GM20000 (cell line): ENCODE data around the gene SLC30A5.

Source experiments
- DNase-seq: peaks from one replicate; pipeline ENCODE4 v3.0.0; 2012; ENCODE audit warnings: low spot score
- CTCF ChIP-seq: IDR thresholded peaks from 2 replicates; pipeline ENCODE4 v1.5.1; 2012; ENCODE audit warnings: mild to moderate bottlenecking, control low read depth; ENCODE audit errors: extremely low read depth, missing control alignments

SLC30A5 gene

GRCh38 chr5:69170495-69170894 lies 76.7 kb downstream of the SLC30A5 start:
- DNase-seq, result no peak
- no peak for TF ChIP-seq CTCF

- TF ChIP-seq CTCF, result no peak
- no peak for DNase-seq
These were observed 77.2 kb downstream of the SLC30A5 start for GRCh38 chr5:69170969-69171368.
